Measurements from ENCODE around the gene GRIP1.
A peak's percentile ranks its signal among the peaks of the same experiment; 100 is the strongest.

The GRIP1 gene

DNA sequence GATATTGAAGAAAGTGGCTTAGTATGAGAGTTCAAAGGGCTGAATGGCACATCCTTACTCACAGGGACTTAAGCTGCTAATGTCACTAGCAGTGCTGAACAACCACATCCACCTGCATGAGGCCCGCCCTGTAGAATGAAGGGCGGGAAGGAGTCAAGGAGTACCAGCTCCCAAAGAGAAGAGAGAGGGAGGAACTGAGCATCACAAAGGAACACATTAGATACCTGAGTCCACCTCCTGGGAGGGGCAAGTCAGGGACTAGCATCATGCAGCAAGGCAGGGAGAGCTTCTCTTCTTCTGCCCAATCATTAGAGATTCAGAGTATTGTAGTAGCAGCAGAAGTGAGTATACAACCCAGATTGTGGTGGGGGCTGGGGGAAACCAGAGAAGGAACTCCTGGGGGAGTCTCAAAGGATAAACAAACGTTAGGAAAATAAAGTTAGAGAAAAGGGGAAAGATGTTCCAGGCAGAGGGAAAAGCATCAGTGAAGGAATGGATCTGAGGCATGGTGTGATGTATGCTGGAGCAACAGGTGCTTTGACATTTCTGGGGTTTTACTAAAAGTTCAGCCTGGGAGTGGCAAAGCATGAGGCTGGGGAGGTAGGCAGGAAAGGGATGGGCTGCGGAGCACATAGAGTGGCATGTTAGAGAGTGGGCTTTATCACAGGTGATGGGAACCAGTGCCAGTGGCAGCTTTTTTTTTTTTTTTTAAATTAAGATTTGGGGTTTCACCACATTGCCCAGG is 21.0 kb upstream of the GRIP1 start:
- TF ChIP-seq CTCF (IDR thresholded peaks at IDR 0.05) (no peak), ZFX (IDR thresholded peaks at IDR 0.05; ENCODE audit: borderline replicate concordance) (no peak)
- no peak overlapping the region for H3K27ac ChIP-seq

GRCh38 chr12:66698558-66698957 is 19.7 kb upstream of the GRIP1 start:
- 0 out of 2 replicates have a peak, but pooled peaks have one; percentile 9 for TF ChIP-seq CTCF (IDR thresholded peaks at IDR 0.05)
- TF ChIP-seq ZFX (IDR thresholded peaks at IDR 0.05; ENCODE audit: borderline replicate concordance) = no peak

DNA sequence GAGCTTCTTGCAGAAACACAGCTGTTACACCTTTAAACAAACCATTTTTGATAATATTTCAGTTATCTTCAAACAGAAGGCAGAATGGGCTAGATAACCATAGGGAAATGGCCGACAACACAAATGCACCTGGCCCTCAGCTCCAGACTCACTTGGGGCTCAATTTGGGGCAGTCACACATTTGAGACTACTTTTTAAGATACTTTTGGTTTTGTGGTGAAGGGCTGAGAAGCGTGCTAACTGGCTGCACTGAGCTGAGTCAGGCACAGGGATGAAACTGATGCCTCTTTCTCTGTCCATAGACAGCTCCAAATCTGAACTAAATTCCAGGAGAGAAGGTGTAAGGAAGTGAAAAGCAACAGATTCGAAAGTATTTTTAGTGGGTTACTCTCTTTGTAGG is 18.5 kb upstream of the GRIP1 start:
- TF ChIP-seq ZFX (IDR thresholded peaks at IDR 0.05; ENCODE audit: borderline replicate concordance) (no peak), CTCF (IDR thresholded peaks at IDR 0.05) (no peak)
- H3K27ac ChIP-seq = no peak overlapping the region

More at GRCh38 chr12:66698558-66698957, 19.7 kb upstream of the GRIP1 start:
- no peak overlapping the region for H3K27ac ChIP-seq

DNA sequence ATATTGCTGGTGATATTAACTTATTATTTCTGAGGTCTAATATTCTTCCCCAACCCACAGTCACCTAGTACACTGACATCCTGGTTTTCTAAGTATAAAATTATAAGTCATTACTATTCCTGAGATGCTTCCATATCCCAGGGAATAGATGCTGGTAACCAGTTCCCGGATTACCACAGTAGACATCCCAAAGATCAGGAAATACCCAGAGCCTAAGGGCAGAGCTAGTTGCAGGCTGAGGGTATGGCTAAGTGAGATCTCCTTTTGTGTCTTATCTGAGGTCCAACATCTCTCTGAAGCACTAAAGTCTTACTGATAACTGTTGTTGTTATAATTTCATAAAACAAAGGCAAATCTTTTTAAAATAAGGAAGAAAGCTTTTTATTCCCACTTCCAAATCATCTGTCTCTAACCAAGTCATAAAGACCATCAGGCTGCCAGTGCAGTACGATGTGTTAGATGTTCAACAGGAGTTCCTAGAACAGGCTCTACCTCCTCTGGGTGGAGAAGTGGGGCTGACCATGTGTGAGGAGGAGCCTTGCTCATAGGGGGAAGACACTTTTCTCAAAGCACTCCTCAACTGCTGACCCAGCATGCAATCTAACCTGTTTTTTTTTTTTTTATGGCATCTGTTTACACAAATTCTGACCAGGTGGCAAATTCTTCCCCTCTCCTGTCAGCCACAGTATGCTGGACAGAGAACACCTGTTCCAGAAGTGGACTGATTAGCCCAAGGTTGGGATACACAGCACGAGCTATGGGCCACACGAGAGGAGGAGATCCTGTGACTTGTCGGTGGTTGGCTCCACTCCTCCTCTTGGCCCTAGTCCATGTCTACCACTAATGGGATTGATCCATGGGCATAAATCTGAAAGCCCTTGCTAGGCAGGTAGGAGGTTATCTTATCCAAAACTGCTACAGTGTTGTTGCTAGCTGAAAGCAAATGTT is 16.1 kb upstream of the GRIP1 start:
- no peak overlapping the region for H3K27ac ChIP-seq
- no peak for TF ChIP-seq CTCF (IDR thresholded peaks at IDR 0.05)

- TF ChIP-seq CTCF (IDR thresholded peaks at IDR 0.05) (peak; percentile 91), ZFX (IDR thresholded peaks at IDR 0.05; ENCODE audit: borderline replicate concordance) (no peak)
- H3K27ac ChIP-seq = no peak overlapping the region
Measured at GRCh38 chr12:66693901-66694513, 15.1 kb upstream of the GRIP1 start.

DNA sequence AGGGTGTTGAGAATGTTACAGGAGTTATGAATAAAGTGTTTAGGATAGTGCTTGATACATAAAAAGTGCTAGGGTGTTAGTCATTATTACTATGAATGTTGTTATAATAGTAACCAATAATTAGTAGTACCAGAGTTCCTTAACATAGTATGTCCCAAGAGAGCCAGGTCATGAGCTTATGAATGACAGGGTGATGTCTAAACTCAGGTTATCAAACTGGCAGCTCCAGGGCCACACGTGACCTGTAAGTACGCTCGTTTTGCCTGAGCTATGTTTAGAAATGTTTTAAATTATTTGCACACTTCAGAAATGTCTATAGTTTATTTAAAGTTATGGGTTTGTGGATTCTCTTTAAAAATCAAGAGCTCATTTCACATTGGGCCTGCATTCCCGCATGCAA is 14.1 kb upstream of the GRIP1 start:
- TF ChIP-seq CTCF (IDR thresholded peaks at IDR 0.05) (no peak), ZFX (IDR thresholded peaks at IDR 0.05; ENCODE audit: borderline replicate concordance) (no peak)

More for the DNA sequence above, 14.1 kb upstream of the GRIP1 start:
- no peak overlapping the region for H3K27ac ChIP-seq

Measured in 22Rv1 (cell line).